Measurements from ENCODE around the gene NFE2L3.
"Not testable (repeated sequence)": the region's sequence is repeated elsewhere in the genome, so short reads cannot be mapped to it uniquely, and the experiment has no call there.

The NFE2L3 gene

DNA sequence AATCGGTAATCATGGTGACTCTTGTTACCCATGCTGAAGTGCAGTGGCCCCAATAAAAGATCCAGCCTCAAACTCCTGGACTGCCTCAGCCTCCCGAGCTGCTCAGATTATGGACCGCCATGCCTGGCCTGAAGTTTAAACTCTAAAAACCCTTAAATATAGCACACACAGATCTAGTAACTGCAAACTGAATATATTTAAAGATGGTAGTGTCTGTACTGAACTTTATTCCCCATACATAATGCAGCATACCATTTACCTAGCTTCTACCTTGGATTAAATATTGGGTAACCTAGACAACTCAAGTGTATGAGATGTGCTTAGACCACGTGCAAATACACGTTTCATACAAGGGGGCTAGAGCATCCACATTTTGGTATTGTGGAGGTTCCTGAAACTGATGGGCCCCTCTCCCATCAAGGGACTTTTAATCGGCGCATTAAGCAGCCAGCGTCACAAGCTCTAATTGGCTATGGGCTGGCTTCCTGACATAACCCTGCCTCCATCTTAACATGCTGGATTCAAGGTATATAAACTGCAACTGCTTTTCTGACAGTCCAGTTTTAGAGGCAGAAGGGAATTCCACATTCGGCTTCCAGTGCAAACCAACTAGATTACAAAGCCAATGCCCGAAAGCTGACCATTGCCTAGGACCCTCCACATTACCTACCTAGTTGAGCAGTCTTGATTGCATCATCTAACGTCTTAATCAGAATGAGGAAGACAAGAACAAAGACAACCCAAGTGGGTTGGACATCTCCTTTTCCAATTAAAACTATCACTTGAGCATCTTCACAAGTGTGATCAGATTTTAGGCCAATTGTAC is 35.6 kb downstream of the NFE2L3 start:
- no peak for DNase-seq

- DNase-seq, result no peak
Measured at GRCh38 chr7:26188206-26188956, 36.4 kb downstream of the NFE2L3 start.

- no peak for DNase-seq
Measured at GRCh38 chr7:26188957-26189541, 37.1 kb downstream of the NFE2L3 start.

GRCh38 chr7:26189697-26190096 is 37.7 kb downstream of the NFE2L3 start:
- DNase-seq, result no peak

GRCh38 chr7:26190417-26190869 is 38.4 kb downstream of the NFE2L3 start:
- DNase-seq, result no peak

GRCh38 chr7:26191233-26191973 is 39.4 kb downstream of the NFE2L3 start:
- no peak for DNase-seq

DNA sequence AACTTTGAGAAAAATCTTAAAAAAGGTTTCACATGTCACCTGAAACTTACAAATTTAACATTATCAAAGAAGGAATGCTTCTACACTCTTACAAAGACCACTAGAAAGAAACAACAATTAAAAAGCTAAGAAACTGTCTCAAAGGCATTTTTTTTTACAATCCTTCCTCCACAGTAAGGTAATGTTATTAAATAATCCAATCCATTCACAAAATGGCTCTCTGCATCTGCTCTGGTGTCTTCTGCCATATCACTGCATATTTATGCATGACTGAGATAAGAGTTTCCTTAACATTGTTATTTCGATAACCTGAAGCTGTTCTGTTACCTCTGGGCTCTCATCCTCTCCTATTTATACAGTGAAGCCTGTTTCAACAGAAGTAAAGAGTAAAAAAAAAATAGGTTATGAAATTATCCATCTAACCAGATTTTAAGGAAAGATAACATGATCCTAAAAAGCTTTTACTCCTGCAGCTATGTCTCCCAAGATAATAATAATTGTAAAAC is 40.0 kb downstream of the NFE2L3 start:
- DNase-seq, result no peak

GRCh38 chr7:26192485-26193087 is 40.6 kb downstream of the NFE2L3 start:
- no peak for DNase-seq

DNA sequence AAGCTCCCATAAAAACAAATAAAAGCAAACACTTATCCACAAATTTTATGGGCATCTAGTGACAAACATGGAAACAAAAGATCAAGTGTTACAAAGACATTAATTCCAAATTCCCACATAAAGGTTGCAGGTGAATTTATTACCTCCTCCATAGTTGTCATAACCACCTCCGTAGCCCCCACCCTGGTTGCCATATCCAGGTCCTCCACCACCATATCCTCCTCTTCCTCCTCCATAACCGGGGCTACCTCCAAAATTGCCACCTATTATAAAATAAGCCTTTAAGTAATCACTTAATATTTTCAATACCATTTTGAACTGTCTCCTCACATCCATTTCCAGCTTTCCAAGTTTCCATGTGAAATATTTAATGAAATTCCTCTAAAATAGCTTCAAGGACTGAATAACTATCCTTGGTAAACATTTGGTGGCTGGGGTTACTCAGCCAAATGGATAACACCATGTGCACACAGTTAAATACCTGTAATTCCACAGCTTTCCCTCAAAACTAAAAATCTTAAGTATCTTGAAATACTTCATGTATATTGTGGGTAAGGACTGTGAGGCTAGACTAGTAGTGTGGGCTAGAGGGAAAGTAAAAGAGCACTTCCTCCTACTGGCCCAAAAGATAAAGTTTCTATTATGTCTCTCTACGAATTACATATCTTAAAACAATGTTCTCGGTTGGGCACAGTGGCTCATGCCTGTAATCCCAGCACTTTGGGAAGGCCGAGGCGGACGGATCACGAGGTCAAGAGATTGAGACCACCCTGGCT is 41.6 kb downstream of the NFE2L3 start:
- no peak for DNase-seq

DNA sequence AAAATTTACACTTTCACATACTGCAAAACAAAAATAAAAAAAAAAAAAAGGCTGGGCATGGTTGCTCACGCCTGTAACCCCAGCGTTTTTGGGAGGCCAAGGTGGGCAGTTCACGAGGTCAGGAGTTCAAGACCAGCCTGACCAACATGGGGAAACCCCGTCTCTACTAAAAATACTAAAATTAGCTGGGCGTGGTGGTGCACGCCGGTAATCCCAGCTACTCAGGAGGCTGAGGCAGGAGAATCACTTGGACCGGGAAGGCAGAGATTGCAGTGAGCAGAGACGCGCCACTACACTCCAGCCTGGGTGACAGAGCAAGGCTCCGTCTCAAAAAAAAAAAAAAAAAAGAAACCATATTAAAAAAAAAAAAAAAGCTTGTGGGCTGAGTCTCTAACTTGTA is 42.8 kb downstream of the NFE2L3 start:
- DNase-seq, result not testable (repeated sequence)

- no peak for DNase-seq
Measured at GRCh38 chr7:26195182-26195581, 43.2 kb downstream of the NFE2L3 start.

GRCh38 chr7:26195867-26196657 is 44.1 kb downstream of the NFE2L3 start:
- DNase-seq, result no peak

GRCh38 chr7:26197153-26198115 is 45.4 kb downstream of the NFE2L3 start:
- DNase-seq, result no peak

GRCh38 chr7:26198133-26198780 is 46.3 kb downstream of the NFE2L3 start:
- DNase-seq, result no peak

- no peak for DNase-seq
Measured at GRCh38 chr7:26198781-26199169, 46.8 kb downstream of the NFE2L3 start.

- peak; percentile 67 for DNase-seq
Measured at GRCh38 chr7:26199301-26200037, 47.5 kb downstream of the NFE2L3 start.

DNA sequence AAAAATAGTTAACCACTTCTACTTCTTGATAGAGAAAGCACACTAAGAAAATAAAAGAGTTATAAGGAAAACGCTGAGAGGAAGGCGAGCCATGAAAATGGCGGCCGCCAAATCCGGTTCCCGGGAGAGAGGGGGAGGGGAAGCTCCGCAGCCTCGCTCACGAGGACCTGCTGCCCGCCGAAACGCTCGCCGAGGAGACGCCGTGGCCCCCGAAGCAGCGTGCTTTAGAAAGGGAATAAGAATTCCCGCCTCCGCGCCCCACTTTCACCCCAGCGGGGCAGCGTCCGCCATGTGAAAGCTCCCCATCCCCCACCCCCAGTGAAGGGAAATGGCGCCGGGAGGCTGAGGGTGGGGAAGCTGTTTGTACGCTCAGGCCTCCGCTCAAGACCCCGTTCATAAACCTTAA is 48.0 kb downstream of the NFE2L3 start:
- peak; percentile 80 for DNase-seq
